ENCODE results near the gene DENND2D.

The DENND2D gene

GRCh38 chr1:111199329-111199728 lies 1.1 kb downstream of the DENND2D start:
- no peak overlapping the region for H3K4me3 ChIP-seq (ENCODE audit: low read depth, low read length)
- CTCF ChIA-PET = no interaction called here

More at GRCh38 chr1:111199329-111199728, 1.1 kb downstream of the DENND2D start:
- no peaks in the 10 kb centered on the region for H3K4me1 ChIP-seq (ENCODE audit: control insufficient read depth, insufficient read depth, low read length)
- no peak for TF ChIP-seq BCL11B (tag by site-specific recombination; IDR thresholded peaks at IDR 0.05; ENCODE audit: low read depth)
- TF ChIP-seq GLI4 (tag by site-specific recombination; IDR thresholded peaks at IDR 0.05) = no peak
- TF ChIP-seq ZNF114 (tag by site-specific recombination; IDR thresholded peaks at IDR 0.05) = no peak
- TF ChIP-seq ZNF155 (tag by site-specific recombination; IDR thresholded peaks at IDR 0.05) = no peak
- TF ChIP-seq PATZ1 (tag by site-specific recombination; IDR thresholded peaks at IDR 0.05) = no peak
- TF ChIP-seq ZNF121 (tag by site-specific recombination; IDR thresholded peaks at IDR 0.05) = no peak
- TF ChIP-seq ZSCAN5A (tag by site-specific recombination; IDR thresholded peaks at IDR 0.05) = no peak
- no peak for TF ChIP-seq ZNF510 (tag by site-specific recombination; IDR thresholded peaks at IDR 0.05; ENCODE audit: insufficient replicate concordance)
- TF ChIP-seq ZNF571 (tag by site-specific recombination; IDR thresholded peaks at IDR 0.05) = no peak
- TF ChIP-seq ELK4 (IDR thresholded peaks at IDR 0.05; ENCODE audit: borderline replicate concordance, low read depth, low read length) = no peak
- no peak for TF ChIP-seq GLIS2 (tag by site-specific recombination; IDR thresholded peaks at IDR 0.05)
- TF ChIP-seq ZNF514 (tag by site-specific recombination; IDR thresholded peaks at IDR 0.05) = no peak
- no peak for TF ChIP-seq ZBTB11 (tag by site-specific recombination; conservative IDR thresholded peaks at IDR 0.05; ENCODE audit: low read depth)
- no peak for TF ChIP-seq SALL2 (tag by site-specific recombination; IDR thresholded peaks at IDR 0.05; ENCODE audit: borderline replicate concordance)
- no peak for TF ChIP-seq SP7 (tag by site-specific recombination; IDR thresholded peaks at IDR 0.05)
- TF ChIP-seq ZNF112 (tag by site-specific recombination; IDR thresholded peaks at IDR 0.05) = no peak
- TF ChIP-seq ZBTB20 (tag by site-specific recombination; IDR thresholded peaks at IDR 0.05) = no peak
- no peak for TF ChIP-seq INSM2 (tag by site-specific recombination; IDR thresholded peaks at IDR 0.05)
- no peak for TF ChIP-seq SP2 (tag by site-specific recombination; IDR thresholded peaks at IDR 0.05)
- no peak overlapping the region for H3K27ac ChIP-seq (ENCODE audit: extremely low read depth, low read depth, low read length)
- POLR2A ChIA-PET = no interaction called here
- no peaks in the 10 kb centered on the region for H3K36me3 ChIP-seq (ENCODE audit: control insufficient read depth in 2 of 2, insufficient read depth in 1 of 2, low read length in 2 of 2)
- H3K9me3 ChIP-seq (ENCODE audit: control insufficient read depth, insufficient read depth, low read depth, low read length) = no peaks in the 10 kb centered on the region
